ENCODE results near the gene GARNL3. TPM values are rescaled to one million over a fixed set of nuclear protein-coding genes. Genes with fewer than 3 reads are reported as not detected.

The GARNL3 gene, protein sequence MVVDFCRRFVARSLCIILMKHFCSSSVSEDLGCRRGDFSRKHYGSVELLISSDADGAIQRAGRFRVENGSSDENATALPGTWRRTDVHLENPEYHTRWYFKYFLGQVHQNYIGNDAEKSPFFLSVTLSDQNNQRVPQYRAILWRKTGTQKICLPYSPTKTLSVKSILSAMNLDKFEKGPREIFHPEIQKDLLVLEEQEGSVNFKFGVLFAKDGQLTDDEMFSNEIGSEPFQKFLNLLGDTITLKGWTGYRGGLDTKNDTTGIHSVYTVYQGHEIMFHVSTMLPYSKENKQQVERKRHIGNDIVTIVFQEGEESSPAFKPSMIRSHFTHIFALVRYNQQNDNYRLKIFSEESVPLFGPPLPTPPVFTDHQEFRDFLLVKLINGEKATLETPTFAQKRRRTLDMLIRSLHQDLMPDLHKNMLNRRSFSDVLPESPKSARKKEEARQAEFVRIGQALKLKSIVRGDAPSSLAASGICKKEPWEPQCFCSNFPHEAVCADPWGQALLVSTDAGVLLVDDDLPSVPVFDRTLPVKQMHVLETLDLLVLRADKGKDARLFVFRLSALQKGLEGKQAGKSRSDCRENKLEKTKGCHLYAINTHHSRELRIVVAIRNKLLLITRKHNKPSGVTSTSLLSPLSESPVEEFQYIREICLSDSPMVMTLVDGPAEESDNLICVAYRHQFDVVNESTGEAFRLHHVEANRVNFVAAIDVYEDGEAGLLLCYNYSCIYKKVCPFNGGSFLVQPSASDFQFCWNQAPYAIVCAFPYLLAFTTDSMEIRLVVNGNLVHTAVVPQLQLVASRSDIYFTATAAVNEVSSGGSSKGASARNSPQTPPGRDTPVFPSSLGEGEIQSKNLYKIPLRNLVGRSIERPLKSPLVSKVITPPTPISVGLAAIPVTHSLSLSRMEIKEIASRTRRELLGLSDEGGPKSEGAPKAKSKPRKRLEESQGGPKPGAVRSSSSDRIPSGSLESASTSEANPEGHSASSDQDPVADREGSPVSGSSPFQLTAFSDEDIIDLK
- 0.23 and 3.5 TPM in 2 replicates for total RNA-seq

DNA sequence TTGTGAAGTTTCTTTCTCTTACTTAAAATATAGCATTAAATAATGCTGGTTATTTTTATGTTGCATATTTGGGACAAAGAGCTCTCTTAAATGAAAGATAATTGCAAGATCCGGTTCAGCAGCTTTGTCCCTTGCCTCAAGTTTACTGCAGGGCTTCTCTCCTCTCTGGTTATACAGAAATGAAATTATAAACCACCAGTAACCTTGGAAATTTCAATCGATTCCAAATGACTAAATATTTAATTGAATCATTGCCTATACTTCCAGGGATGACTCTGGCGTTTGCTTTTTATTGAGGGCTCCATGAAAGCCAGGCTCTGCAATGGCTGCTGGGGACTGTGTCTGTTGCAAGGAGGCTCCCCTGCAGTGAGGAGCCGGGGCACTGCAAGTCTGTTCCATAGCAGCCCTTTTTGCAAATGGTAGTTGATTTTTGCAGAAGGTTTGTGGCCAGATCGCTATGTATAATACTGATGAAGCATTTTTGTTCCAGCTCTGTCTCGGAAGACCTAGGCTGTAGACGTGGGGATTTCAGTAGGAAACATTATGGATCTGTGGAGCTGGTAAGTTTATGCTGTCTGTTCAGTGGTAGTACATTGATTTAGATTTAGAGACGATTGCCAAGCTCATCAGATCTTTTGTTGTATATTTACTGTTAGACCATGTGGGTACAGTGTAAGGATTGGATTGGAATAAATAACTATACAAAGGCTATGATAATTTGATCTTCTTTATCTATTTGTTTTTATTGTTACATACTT, at the start of gene GARNL3:
Gene GARNL3 (plus strand): TSS at position 313 of the 758 bp plus-strand sequence. CDS start 104 bp downstream, at position 417.

DNA sequence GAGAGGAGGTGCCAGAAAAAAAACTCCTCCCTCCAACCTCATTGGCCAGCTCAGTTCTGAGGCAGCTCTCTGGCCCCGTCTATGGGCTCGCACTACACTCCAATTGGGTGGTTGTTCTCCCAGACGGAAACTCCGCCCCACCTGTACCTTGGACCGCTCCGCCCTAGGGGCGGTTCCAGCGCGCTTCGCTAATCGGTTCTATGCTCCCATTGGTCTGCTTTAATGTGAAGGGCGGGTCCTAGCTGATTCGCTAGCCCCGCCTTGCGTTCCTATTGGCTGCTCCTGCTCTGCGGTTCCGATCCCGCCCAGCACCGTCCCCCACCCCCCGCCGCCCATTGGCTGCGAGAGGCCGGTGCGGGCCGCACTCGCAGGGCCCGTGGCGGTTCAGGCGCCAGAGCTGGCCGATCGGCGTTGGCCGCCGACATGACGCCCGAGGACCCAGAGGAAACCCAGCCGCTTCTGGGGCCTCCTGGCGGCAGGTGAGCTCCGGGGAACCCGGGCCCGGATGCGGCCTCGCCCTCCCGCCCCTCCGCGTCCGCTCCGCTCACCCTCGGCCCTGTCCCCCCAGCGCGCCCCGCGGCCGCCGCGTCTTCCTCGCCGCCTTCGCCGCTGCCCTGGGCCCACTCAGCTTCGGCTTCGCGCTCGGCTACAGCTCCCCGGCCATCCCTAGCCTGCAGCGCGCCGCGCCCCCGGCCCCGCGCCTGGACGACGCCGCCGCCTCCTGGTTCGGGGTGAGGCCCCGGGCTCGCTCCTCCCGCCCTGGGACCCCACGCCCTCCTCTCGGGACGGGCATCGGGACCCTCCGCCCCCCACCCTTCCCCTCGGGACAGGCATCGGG, 132.5 kb downstream of the GARNL3 start, which contains the start of gene SLC2A8:
Gene SLC2A8 (plus strand): TSS at position 362 of the 838 bp plus-strand sequence. CDS start 62 bp downstream, at position 424.

DNA sequence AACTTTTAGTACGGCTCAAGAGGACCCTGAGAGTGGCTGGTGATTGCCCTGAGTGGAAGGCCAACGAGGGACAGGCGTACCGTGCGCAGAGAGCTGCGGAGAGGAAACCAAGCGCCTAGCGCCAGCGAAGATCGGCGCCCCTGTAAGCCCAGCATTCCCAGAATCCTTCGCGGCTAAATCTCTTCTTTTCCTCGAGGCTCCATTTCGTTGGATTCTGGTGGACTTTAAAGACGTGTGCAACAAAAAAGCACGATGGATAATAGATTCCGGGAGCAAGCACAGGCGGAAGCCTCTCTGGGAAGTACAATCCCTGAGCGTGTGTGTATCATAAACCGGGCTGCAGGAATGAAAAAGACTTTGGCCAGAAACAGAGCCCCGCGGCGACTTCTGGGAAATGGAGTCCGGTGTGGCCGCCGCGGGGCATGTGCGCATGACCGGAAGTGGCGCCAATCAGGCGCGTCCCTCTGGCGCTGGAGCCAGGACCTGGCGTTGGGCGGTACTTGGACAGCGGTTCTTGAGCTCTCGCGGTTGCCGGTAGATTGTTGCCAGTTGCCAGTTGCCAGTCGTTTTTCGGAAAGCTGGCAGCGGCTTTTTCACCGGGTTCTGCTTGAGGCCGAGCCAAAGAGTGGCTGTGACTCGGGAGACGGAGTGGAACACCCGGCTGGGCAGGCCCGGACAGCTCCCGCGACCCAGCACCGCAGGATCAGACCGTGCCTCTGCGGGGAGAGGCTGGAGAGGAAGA, 159.5 kb downstream of the GARNL3 start, which contains the start of gene ZNF79:
Gene ZNF79 (plus strand): TSS at position 449 of the 742 bp plus-strand sequence. CDS start 406 bp downstream, outside the sequence.

Other genes starting within 250 kb of the GARNL3 start
- gene ANGPTL2, start 142.1 kb upstream of the GARNL3 start, total RNA-seq, result 0.49 TPM in 1 of 2 replicates, not detected in the other
- gene SLC2A8, start 132.4 kb downstream of the GARNL3 start, total RNA-seq, result 15.0 and 26.3 TPM in 2 replicates
- 4.1 and 5.8 TPM in 2 replicates for gene ZNF79, start 159.6 kb downstream of the GARNL3 start, total RNA-seq
- gene RPL12, start 186.6 kb downstream of the GARNL3 start, total RNA-seq, result 2,436 and 2,865 TPM in 2 replicates
- 25.9 and 27.5 TPM in 2 replicates for gene LRSAM1, start 186.7 kb downstream of the GARNL3 start, total RNA-seq

Data from airway epithelial cell (primary cell).